Activated T-cell treated with anti-CD3 and anti-CD28 coated beads for 24 hours (primary cell): ENCODE data around the gene PPM1L.
A peak's percentile ranks its signal among the peaks of the same experiment; 100 is the strongest.

Experiments used
- DNase-seq: peaks from one replicate; pipeline ENCODE4 v3.0.0-alpha.2; 2020; ENCODE audit warnings: low read depth

Gene PPM1L

DNA sequence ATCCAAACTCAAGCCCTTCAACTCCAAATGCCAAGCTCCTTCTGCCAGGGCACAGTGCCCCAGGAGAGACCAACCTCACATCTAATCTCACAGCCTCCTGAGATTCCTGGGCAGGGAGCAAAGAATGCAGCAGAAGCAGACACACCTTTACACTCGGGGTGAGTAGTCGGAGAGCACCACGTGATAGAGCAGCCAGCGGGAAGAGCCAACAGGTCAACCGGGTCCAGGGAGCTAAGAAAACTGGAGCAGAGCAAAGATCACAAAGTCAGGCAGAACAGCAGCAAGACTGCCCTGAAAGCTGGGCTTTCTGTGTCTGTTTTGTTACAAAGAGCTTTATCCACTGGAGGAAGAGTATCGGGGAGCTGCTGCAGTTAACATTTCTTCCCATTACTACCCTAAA, 345.0 kb downstream of the PPM1L start:
- DNase-seq = no peak

DNA sequence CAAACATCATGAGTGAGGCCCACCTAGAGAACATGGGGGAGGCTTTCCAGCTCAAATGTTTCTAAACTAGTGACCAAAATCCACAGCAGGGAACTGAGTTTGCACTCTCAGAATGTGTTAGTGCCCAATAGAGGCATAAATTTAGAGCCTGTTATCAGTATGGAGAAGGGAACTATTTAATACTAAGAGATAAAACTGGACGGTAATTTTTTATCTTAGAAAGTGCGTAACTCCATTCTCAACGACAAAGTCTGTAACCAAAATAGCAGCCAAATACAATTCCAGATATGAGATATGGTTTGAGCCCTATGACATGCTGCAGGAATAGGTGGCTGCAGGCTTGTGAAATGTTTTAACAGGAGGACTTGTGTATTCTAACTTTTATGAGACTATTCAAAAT, 345.6 kb downstream of the PPM1L start:
- DNase-seq = no peak

DNA sequence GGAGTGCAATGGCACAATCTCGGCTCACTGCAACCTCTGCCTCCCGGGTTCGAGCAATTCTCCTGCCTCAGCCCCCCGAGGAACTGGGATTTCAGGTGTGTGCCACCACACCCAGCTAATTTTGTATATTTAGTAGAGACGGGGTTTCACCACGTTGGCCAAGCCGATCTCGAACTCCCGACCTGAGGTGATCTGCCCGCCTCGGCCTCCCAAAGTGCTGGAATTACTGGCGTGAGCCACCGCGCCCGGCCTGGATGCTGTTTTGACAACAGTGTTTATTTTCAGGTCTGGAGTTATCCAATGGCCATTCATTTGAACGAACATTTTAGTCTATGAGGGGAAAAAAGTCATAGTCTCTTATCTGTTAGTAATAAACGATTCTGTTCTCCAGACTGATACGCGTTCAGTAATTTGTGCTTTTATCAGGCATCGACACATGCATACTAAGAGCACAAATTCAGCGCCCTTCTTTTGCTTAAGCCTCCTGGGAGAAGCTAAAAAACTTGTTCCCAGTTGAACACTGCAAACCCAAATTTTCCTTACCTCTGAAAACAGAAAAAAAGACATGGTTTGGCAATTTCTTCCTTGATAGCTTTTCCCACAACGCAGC, 347.9 kb downstream of the PPM1L start:
- DNase-seq = no peak

DNA sequence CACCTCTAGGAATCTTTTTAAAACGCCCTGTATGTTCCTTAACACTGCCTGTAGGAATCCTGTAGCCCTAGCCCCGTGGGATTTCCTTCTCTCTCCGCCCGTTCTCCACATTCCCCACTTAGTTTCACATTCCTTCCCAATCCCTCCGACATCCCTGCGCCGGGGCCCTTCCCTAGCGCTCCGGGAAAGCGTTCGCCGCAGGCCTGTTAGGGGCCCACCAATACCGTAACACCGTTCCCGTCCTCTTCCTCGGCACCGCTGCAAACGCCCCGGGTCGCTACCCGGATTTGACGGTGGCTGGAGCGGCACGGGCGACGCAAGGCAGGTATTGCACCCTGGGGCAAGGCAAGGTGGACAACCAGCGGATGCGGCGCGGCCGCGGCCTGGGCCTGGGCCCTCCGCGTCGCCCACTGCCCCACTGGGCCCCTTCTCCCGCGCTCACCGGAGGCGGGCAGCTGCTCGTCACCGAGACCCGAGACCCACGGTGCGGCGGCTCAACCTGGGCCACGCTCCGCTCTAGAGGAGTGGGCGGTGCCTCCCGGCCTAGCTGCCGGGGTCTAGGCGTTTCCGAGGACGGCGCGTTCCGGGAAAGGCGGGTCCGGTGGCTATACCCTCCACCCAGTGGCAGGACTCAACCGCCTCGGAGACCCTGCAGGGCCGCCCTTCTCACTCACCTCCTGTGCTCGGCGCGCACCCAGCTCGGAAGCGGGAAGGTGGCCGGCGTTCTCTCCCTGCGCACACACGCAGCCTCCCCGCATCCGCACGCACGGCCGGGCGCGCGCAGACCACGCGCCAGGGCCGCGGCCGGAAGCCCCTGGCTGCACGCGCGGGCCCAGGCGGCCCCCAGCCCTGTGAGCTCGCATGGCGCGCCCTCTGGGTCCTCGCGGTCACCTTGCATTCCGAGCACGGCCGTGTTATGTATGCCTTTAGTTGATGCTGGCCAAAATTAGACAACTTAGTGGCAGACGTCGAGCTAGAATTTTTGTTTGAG, 348.8 kb downstream of the PPM1L start, which contains the start of gene B3GALNT1:
Gene B3GALNT1 (minus strand): TSS at position 789 of the 991 bp plus-strand sequence. CDS start 18,595 bp downstream, outside the sequence.
- peak; percentile 7 for DNase-seq

DNA sequence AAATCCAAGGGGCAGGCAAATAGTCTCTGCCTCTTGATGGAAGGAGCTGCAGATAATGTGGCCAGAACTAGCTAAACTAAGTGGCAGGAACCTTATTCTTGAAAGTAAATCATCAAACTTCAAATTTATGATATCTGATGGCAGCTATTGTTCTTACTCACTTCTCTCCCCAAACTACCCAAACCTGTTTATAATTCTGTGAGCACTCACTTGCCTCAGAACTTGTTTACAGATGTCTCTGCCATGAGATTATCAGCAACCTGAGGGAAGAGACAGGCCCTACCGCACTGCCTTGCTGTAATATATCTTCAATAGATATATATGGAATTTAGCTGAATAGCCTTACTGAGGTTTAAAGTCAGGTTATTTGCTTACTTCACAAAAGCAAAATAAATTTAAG, 351.3 kb downstream of the PPM1L start:
- no peak for DNase-seq

DNA sequence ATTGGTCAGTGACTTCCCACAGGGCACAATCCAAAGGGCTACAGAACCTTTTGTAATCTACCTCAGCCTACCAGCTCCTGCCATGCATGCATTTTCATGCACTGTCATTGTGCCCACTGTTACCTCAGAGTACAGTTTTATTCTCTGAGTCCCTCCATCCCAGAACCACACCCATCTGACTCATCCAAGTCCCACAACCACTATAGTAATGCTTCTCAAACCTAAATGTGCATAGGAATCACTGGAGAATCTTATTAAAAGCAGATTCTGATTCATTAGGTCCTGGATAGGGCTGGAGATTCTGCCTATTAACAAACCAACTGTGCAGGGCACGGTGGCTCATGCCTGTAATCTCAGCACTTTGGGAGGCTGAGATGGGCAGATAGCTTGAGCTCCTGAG, 352.8 kb downstream of the PPM1L start:
- DNase-seq = no peak

DNA sequence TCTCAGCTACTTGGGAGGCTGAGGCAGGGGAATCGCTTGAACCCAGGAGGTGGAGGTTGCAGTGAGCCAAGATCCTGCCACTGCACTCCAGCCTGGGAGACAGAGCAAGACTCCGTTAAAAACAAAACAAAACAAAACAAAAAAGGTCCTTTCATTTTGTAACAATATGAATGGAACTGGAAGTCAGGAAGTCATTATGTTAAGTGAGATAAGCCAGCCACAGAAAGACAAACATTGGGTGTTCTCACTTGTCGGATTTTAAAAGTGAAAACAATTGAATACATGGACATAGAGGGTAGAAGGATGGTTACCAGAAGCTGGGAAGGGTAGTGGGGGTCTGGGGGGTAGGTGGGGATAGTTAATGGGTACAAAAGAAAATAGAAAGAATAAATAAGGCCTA, 361.6 kb downstream of the PPM1L start:
- no peak for DNase-seq

DNA sequence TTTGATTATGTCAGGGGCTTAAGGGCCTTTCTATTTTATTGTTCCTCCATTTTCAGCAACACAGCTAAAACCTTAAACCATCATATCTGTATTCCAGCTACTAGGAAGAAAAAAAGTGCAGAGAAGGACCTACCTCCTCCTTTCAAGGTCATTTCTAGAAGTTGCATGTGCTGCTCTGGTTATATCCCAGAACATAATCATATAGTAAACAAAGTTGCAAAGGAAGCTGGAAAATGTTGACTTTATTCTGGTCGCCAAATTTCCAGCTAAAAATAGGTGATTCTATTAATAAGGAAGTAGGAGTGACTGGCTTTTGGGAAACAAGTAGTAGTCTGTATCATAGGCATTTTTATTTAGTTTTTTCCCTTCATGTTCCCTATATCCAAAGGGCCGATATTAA, 370.5 kb downstream of the PPM1L start:
- no peak for DNase-seq
